Hematopoietic multipotent progenitor cell treated with erythropoietin and hydrocortisone succinate and interleukin-3 and kit ligand, for 8 days (in vitro differentiated cells): ENCODE data around the gene DCPS.
"Not testable (repeated sequence)": the region's sequence is repeated elsewhere in the genome, so short reads cannot be mapped to it uniquely, and the experiment has no call there.

ENCODE experiments used
- DNase-seq: peaks from one replicate; pipeline ENCODE4 v3.0.0-alpha.2; 2015

The DCPS gene

GRCh38 chr11:126290887-126291286 is 13.0 kb upstream of the DCPS start:
- no peak for DNase-seq

GRCh38 chr11:126293726-126294125 is 10.1 kb upstream of the DCPS start:
- DNase-seq = no peak

GRCh38 chr11:126297004-126297403 is 6.9 kb upstream of the DCPS start:
- no peak for DNase-seq

GRCh38 chr11:126304457-126305075 is 706 bp downstream of the DCPS start:
- peak; percentile 30 for DNase-seq

- no peak for DNase-seq
Observed at GRCh38 chr11:126305699-126306098, 1.8 kb downstream of the DCPS start.

- peak; percentile 69 for DNase-seq
Observed at GRCh38 chr11:126307706-126308105, 3.8 kb downstream of the DCPS start.

GRCh38 chr11:126308271-126308671 is 4.4 kb downstream of the DCPS start:
- DNase-seq = no peak

GRCh38 chr11:126308771-126309170 is 4.9 kb downstream of the DCPS start:
- DNase-seq = not testable (repeated sequence)

- peak; percentile 79 for DNase-seq
Observed at GRCh38 chr11:126310200-126310991, 6.5 kb downstream of the DCPS start.

- DNase-seq = no peak
Observed at GRCh38 chr11:126310992-126311310, 7.1 kb downstream of the DCPS start.

GRCh38 chr11:126311401-126312291 is 7.8 kb downstream of the DCPS start:
- peak; percentile 26 for DNase-seq

GRCh38 chr11:126312961-126313360 is 9.1 kb downstream of the DCPS start:
- DNase-seq = no peak

GRCh38 chr11:126313826-126314225 is 10.0 kb downstream of the DCPS start:
- no peak for DNase-seq

- no peak for DNase-seq
Observed at GRCh38 chr11:126317432-126317755, 13.5 kb downstream of the DCPS start.

- no peak for DNase-seq
Observed at GRCh38 chr11:126317756-126318573, 14.1 kb downstream of the DCPS start.

GRCh38 chr11:126318574-126319373 is 14.9 kb downstream of the DCPS start:
- DNase-seq = peak; percentile 21

GRCh38 chr11:126319374-126319740 is 15.5 kb downstream of the DCPS start:
- no peak for DNase-seq

GRCh38 chr11:126322996-126323395 is 19.1 kb downstream of the DCPS start:
- no peak for DNase-seq

GRCh38 chr11:126327281-126328000 is 23.6 kb downstream of the DCPS start:
- DNase-seq = no peak

GRCh38 chr11:126328001-126328390 is 24.1 kb downstream of the DCPS start:
- DNase-seq = no peak

- DNase-seq = no peak
Observed at GRCh38 chr11:126328444-126328843, 24.6 kb downstream of the DCPS start.
